Measurements from ENCODE around the gene ANKS1B.

Gene ANKS1B

GRCh38 chr12:98948343-98948949 is 1036.3 kb downstream of the ANKS1B start:
- DNase-seq (ENCODE audit: low spot score) = no peak

GRCh38 chr12:98945864-98946263 is 1038.9 kb downstream of the ANKS1B start:
- DNase-seq (ENCODE audit: low spot score) = no peak

- DNase-seq (ENCODE audit: low spot score) = no peak
Observed at GRCh38 chr12:98939926-98940325, 1044.8 kb downstream of the ANKS1B start.

- peak; percentile 49 for DNase-seq (ENCODE audit: low spot score)
Observed at GRCh38 chr12:98939350-98939749, 1045.4 kb downstream of the ANKS1B start.

- DNase-seq (ENCODE audit: low spot score) = no peak
Observed at GRCh38 chr12:98935847-98936246, 1048.9 kb downstream of the ANKS1B start.

DNA sequence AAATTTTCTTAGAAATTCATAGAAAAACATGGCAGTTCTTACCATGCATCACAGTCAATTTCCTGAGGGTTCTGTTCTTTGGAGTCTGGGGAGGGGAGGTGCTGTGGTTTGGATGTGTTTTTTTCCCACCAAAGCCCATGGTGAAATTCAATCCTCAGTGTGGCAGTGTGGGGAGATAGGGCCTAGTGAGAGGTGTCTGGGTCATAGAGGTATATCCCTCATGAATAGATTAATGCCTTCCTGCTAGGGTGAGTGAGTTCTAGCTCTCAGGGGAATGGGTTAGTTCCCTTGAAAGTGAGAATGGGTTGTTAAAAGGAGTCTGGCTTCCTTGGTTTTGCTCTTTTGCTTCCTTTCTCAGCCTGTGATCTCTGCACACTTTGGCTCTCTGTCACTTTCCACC is 1061.9 kb downstream of the ANKS1B start:
- no peak for DNase-seq (ENCODE audit: low spot score)

DNA sequence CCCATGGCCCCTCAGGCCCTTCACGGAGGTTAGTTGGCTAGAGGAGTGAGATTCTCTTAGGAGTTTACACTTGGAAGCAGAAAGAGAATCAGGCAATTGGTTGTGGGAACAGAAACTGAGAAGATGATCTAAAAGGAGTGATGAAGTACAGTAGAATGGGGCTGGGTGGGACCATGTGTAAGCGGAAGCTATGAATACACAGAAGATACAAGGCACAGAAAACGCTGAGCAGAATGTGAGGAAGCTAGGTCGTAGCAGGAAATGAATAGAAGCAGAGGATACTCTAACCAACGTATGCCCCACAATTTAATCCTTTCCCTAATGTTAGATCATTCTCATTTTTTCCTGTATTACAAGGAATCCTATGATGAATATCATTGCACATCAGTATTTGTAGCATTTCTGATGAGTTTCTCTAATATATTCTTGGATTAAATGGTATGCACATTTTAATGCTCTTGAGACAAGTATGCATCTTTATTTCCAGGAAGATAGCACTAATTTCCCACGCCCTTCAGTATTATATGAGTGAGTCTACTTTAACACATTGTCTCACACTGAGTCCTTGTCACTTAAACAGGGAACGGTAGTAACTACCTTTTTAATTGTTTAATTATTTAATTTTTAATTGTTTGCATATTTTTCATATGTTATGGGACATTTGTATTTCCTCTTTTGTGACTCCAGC is 1066.4 kb downstream of the ANKS1B start:
- no peak for DNase-seq (ENCODE audit: low spot score)

- no peak for DNase-seq (ENCODE audit: low spot score)
Observed at GRCh38 chr12:98916106-98916505, 1068.6 kb downstream of the ANKS1B start.

- no peak for DNase-seq (ENCODE audit: low spot score)
Observed at GRCh38 chr12:98912401-98912974, 1072.2 kb downstream of the ANKS1B start.

GRCh38 chr12:98911396-98911795 is 1073.3 kb downstream of the ANKS1B start:
- DNase-seq (ENCODE audit: low spot score) = no peak

DNA sequence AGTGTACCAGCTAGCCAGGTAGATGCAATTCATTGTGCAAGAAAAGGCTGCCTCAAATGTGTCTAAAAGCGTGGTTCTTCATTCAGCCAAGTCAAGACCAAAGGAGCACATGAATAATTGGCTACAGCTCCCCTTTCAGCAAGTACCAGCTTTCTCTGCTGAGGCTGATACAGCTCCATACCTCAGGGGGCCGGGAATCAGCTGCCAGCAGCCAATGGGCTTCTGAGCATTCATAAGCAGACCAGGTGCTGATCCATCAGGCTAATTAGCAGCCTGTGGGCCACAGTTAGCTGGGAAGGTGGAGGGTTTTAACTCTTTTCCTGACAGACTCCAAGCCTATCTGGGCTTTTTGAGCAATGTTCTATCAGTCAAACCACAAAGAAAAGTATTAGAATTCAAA is 1075.0 kb downstream of the ANKS1B start:
- no peak for DNase-seq (ENCODE audit: low spot score)

GRCh38 chr12:98908866-98909265 is 1075.9 kb downstream of the ANKS1B start:
- DNase-seq (ENCODE audit: low spot score) = no peak

DNA sequence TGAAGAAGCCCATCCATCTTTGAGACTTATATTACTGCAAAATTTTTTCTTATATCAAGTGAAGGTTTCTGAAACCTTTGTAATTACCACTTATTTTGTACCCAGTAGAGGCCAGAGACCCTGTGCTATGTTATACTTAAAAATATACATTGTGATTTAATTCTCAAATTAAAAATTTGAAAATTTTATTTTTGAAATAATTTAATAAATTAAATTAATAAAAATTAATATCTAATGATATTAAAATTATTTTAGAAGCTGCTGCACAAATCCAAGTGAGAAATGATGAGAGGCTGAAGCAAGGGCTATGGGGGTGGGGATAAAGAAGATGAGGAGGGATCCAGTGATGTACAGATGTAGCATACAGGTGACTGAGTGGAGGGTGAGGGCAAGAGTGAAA is 1080.9 kb downstream of the ANKS1B start:
- no peak for DNase-seq (ENCODE audit: low spot score)

DNA sequence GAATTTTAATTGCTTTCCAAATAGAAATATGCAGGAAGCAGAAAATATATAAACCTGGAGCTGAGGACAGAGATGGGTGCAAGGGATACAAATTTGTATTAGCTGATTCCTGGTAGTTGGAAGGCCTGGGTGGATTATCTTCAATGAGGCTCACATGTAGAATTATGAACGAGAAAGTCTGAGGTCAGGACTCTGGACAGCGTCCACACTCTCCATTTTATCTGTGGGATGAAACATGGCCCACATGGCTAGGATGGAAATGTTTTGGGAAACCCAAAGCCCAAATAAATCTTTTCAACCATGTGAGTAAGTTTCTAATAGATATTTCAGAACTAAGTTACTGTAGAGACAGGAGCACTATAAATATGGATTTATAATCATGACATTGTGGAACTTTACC is 1083.5 kb downstream of the ANKS1B start:
- DNase-seq (ENCODE audit: low spot score) = peak; percentile 13

DNA sequence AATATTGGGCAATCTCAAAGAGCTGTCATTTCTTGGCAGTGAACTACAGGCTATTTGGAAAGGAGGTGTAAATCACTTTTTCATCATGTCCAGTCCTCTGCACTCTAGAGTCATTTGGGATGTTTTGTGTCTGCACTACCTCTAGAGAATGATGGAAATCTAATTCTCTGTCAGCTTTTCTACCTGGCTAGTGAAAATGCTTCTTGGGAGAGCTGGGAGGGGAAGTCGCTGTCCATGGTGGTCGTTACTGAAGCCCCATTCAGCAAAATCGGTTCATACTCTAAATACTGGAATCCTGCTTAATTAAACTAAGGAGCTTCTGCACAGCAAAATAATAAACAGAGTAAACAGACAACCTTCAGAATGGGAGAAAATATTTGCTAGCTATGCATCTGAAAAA is 1087.8 kb downstream of the ANKS1B start:
- no peak for DNase-seq (ENCODE audit: low spot score)

DNA sequence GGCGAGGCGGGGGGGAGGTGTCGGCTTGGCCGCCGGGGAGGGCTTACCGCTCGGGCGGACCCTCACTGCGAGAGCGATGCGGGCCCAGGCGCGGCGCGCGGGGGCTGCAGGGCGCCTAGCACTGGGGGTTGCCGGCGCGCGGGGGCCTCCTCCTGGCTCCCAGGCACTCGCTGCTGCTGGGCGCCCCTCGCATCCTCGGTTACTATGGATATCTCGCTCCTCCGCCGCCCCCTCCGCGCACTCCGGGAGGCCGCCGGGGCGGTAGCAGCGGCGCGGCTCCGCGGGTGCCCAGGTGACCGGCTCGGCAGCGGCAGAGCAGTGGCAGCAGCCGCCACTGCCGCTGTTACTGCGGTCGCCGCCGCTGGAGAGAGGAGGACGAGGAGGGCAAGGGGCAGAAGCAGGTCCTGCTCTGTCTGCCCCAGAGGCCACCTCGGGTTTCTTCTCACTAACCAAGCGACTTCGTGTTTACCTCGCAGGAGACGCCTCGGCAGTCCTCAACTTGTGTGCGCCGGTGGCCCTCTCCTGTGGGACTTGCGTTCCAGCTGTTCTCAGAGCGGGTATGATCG is 1089.6 kb downstream of the ANKS1B start:
- peak; percentile 19 for DNase-seq (ENCODE audit: low spot score)

DNA sequence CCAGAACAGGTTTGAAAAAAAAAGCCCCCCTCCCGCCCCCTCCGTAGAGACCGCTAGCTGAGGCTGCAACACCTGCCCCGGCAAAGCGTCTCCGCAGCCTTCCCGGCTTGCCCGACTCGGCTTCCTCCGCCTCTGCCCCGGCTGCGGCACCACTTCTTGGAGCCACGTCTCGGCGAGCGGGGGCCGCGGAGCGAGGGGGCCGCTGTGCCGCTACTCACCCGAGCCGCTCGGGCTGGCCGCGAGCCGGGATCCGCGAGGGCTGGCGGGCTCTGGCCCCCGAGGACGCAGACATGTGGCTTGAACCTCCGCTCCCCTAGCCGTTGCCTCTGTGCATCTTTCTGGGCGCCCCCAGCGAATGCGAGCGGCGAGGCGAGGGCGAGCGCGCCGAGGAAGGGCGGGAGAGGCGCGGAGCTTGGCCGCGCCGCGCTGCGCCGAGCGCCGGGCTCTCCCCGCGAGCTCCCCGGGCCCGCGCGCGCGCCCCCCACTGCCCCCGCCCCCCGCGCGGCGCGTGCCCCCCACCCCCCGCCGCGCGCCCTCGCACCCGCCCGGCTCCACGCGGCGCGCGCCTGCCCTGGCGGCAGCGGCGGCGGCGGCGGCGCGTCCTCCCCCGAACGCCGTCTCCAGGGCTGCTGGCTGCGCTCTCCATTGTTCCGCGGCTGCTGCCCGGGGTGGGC is 1090.2 kb downstream of the ANKS1B start:
- peak; percentile 47 for DNase-seq (ENCODE audit: low spot score)

GRCh38 chr12:98893675-98894411 is 1090.9 kb downstream of the ANKS1B start:
- no peak for DNase-seq (ENCODE audit: low spot score)

- DNase-seq (ENCODE audit: low spot score) = no peak
Observed at GRCh38 chr12:98893126-98893674, 1091.5 kb downstream of the ANKS1B start.

DNA sequence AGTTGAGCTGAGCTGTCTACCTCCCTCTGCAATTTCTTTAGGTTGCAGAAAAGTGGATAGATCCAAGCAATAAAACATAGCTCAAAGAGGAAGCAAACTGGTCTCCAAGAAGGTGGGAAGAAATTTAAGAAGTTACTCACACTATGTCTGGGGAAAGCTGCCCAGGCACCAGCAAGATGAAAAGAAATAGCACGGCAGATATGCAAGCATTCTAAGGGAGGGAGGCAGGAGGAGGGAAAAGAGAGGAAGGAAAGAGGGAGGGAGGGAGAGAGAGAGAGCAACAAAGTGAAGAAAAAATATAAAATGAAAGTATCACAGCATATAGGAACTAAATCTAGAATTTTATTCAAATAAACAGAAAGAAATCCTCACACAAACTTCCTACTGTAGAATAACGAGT is 1099.0 kb downstream of the ANKS1B start:
- DNase-seq (ENCODE audit: low spot score) = no peak

GRCh38 chr12:98883231-98883630 is 1101.5 kb downstream of the ANKS1B start:
- DNase-seq (ENCODE audit: low spot score) = no peak

GRCh38 chr12:98882526-98882925 is 1102.2 kb downstream of the ANKS1B start:
- DNase-seq (ENCODE audit: low spot score) = no peak
